Endothelial cell of umbilical vein (primary cell): ENCODE results near the gene EML6. TPM values are rescaled to one million over a fixed set of nuclear protein-coding genes. Genes with fewer than 3 reads are reported as not detected.

Experiments
- BruUV-seq: library from RNA; stranded (reverse); fragments of 400-500 nt; replicated peaks from 2 replicates; lab custom pipeline; 2021; lab: Mats Ljungman, UMichigan
- CTCF ChIA-PET: fragments of 300-600, 350-600 bp; sonication (Branson Sonifier 250); formaldehyde crosslinking; loops from one replicate; lab custom pipeline; 2021; ENCODE audit warnings: antibody characterized with exemption, inconsistent platforms; lab: Charles Lee
- POLR2A ChIA-PET: fragments of 300-600, 350-600 bp; sonication (Branson Sonifier 250); formaldehyde crosslinking; loops from one replicate; lab custom pipeline; 2021; ENCODE audit warnings: antibody characterized with exemption, inconsistent platforms; lab: Charles Lee
- DNase-seq: peaks from one replicate; pipeline ENCODE4 v3.0.0-alpha.2; 2011; ENCODE audit warnings: low read depth, low spot score
- FAIRE-seq: peaks from 2 replicates; lab custom pipeline; 2011; peaks lifted over from hg19 to GRCh38; lab: Jason Lieb, UNC
- H2AFZ ChIP-seq: 2 replicates; pipeline ENCODE4 v1.6.0; 2012; ENCODE audit warnings: low read depth, low read length, control low read depth, inconsistent platforms
- H3K27ac ChIP-seq: 2 replicates; pipeline ENCODE4 v1.5.1; 2011; ENCODE audit warnings: low read depth, mild to moderate bottlenecking, control low read depth, low read length, moderate library complexity; ENCODE audit not compliant: insufficient read depth
- H3K27me3 ChIP-seq, 2 experiments: 2 replicates each; pipeline versions ENCODE4 v1.6.0 to v1.6.1; 2011; ENCODE audit warnings: low read length in 2 of 2, mixed read lengths in 1 of 2; ENCODE audit not compliant: control insufficient read depth in 2 of 2, insufficient read depth in 2 of 2
- H3K36me3 ChIP-seq, 2 experiments: 2 replicates in 1 of 2; 3 replicates in 1 of 2; pipeline ENCODE4 v1.5.1; 2011; ENCODE audit warnings: low read length in 2 of 2, mild to moderate bottlenecking in 1 of 2, moderate library complexity in 1 of 2; ENCODE audit not compliant: control insufficient read depth in 2 of 2, insufficient read depth in 2 of 2; ENCODE audit errors: extremely low read depth in 1 of 2
- H3K4me1 ChIP-seq: 3 replicates; pipeline ENCODE4 v1.5.1; 2011; ENCODE audit warnings: mild to moderate bottlenecking, low read length; ENCODE audit not compliant: control insufficient read depth, insufficient read depth; ENCODE audit errors: extremely low read depth
- H3K4me2 ChIP-seq: 2 replicates; pipeline ENCODE4 v1.6.1; 2011; ENCODE audit warnings: low read length, control low read depth, mixed read lengths; ENCODE audit not compliant: insufficient read depth
- H3K4me3 ChIP-seq, 3 experiments: fragments of 200-600 bp in 1 of 3; sonication (generic), shearing (Covaris generic) in 1 of 3; replicated peaks in 1 of 3; 2 replicates each; pipeline ENCODE4 v1.5.1; 2011 to 2016; ENCODE audit warnings: control low read depth in 3 of 3, low read length in 3 of 3, mild to moderate bottlenecking in 2 of 3, inconsistent platforms in 1 of 3, low read depth in 1 of 3, moderate library complexity in 1 of 3; ENCODE audit not compliant: insufficient read depth in 1 of 3
- H3K79me2 ChIP-seq: 2 replicates; pipeline ENCODE4 v1.6.0; 2012; ENCODE audit warnings: low read length, inconsistent platforms; ENCODE audit not compliant: control insufficient read depth, insufficient read depth
- H3K9ac ChIP-seq: replicated peaks from 2 replicates; pipeline ENCODE3; 2011; ENCODE audit warnings: low read length, control low read depth; ENCODE audit not compliant: insufficient read depth; ENCODE audit errors: extremely low read depth
- H3K9me1 ChIP-seq: replicated peaks from 3 replicates; pipeline ENCODE4 v1.6.0; 2011; ENCODE audit warnings: mild to moderate bottlenecking, low read length; ENCODE audit not compliant: control insufficient read depth, insufficient read depth; ENCODE audit errors: extremely low read depth
- H3K9me3 ChIP-seq: replicated peaks from 2 replicates; pipeline ENCODE4 v1.5.1; 2012; ENCODE audit warnings: low read length, inconsistent platforms; ENCODE audit not compliant: control insufficient read depth, insufficient read depth
- H4K20me1 ChIP-seq: replicated peaks from 2 replicates; pipeline ENCODE3; 2011; ENCODE audit warnings: mild to moderate bottlenecking, low read length; ENCODE audit not compliant: control insufficient read depth, insufficient read depth; ENCODE audit errors: extremely low read depth
- GATA2 ChIP-seq: IDR thresholded peaks from 2 replicates; pipeline ENCODE4 v1.7.0; 2011; ENCODE audit warnings: low read depth, mild to moderate bottlenecking, moderate library complexity, mixed read lengths, low read length; ENCODE audit not compliant: insufficient read length, insufficient read depth
- MAX ChIP-seq: IDR thresholded peaks from 2 replicates; pipeline ENCODE4 v1.6.1; 2011; ENCODE audit not compliant: insufficient read depth, insufficient read length
- MYC ChIP-seq: IDR thresholded peaks from one replicate; pipeline ENCODE4 v1.6.1; 2011; ENCODE audit warnings: mild to moderate bottlenecking, low read depth, low read length
- POLR2A ChIP-seq: IDR thresholded peaks from 2 replicates; pipeline ENCODE4 v1.6.1; 2012; ENCODE audit warnings: low read depth, mild to moderate bottlenecking, control low read depth, low read length
- POLR2AphosphoS5 ChIP-seq: IDR thresholded peaks from 2 replicates; pipeline ENCODE4 v1.6.1; 2012; ENCODE audit warnings: low read depth, mild to moderate bottlenecking, control low read depth, low read length, moderate library complexity; ENCODE audit not compliant: insufficient read depth
- dilution Hi-C: fragments of 300-500 bp; cut with MboI; formaldehyde crosslinking; loops from one replicate; pipeline ENCODE4 v1.15.0; 2019; ENCODE audit warnings: low sequenced_read_pairs; ENCODE audit not compliant: extremely low pct_ligation_motif_present
- intact Hi-C: fragments of 100-400 bp; cut with micrococcal nuclease; formaldehyde crosslinking; loops from one replicate; pipeline ENCODE4 v1.10.0; 2022
- polyA plus RNA-seq, 4 experiments: library from polyadenylated mRNA; depleted of rRNA in 3 of 4; stranded (reverse) in 3 of 4; unstranded in 1 of 4; fragments of >200 nt; gene quantifications; 2 replicates each; pipeline versions ENCODE4 v1.2.1 to v1.2.3, GENCODE V29; 2011 to 2012; ENCODE audit warnings: missing spikeins in 1 of 4
- total RNA-seq: library from RNA; stranded (reverse); gene quantifications from 2 replicates; pipeline ENCODE4 v1.2.3, GENCODE V29; 2021
- TF ChIP-seq, protein P1 (sequence below), 2 donors: IDR thresholded peaks; 1 replicate in 1 of 2; 2 replicates in 1 of 2; pipeline ENCODE4 v1.5.1; 2011; ENCODE audit warnings: low read length in 2 of 2, mild to moderate bottlenecking in 2 of 2, moderate library complexity in 2 of 2, control low read depth in 1 of 2, inconsistent platforms in 1 of 2, low read depth in 1 of 2; ENCODE audit not compliant: insufficient read depth in 1 of 2; ENCODE audit errors: extremely low read depth in 1 of 2

Gene EML6
- total and polyA plus RNA-seq, 2 donors (not counting 3 experiments of a cell fraction or from before 2014, with no cell fraction given) = 0.79 to 2.1 TPM

GRCh38 chr2:54940723-54941122, 217.3 kb downstream of the EML6 start:
- TF ChIP-seq MYC (no peak), POLR2A (no peak), GATA2 (no peak), POLR2AphosphoS5 (no peak), MAX (no peak)
- no peak overlapping the region for H3K9ac ChIP-seq
- H3K27me3 ChIP-seq = peaks cover 3 to 8% of the 10 kb centered on the region in 2 experiments
- H4K20me1 ChIP-seq = no peaks in the 10 kb centered on the region
- no TSS peak for BruUV-seq
- H3K79me2 ChIP-seq = no peaks in the 10 kb centered on the region
- no peaks in the 10 kb centered on the region for H3K9me1 ChIP-seq
- dilution Hi-C loops (no loop called here), intact Hi-C loops (no loop called here)
- no peak overlapping the region for H3K4me3 ChIP-seq
- H3K9me3 ChIP-seq = no peaks in the 10 kb centered on the region
- DNase-seq (no peak), FAIRE-seq (no peak)
- H3K4me2 ChIP-seq = no peak overlapping the region
- H3K36me3 ChIP-seq = no peaks in the 10 kb centered on the region
- H2AFZ ChIP-seq = no peak overlapping the region
- CTCF ChIA-PET = interaction anchor here (1.1 kb wide), 2 partner anchors 13 to 16 kb away, joined by 3 read pairs; no protein-coding TSS in a partner anchor
- POLR2A ChIA-PET = no interaction called here
- H3K27ac ChIP-seq = no peak overlapping the region
- no peaks in the 10 kb centered on the region for H3K4me1 ChIP-seq

GRCh38 chr2:54941248-54941984, 218.0 kb downstream of the EML6 start:
- no TSS peak for BruUV-seq
- no peak overlapping the region for H3K9ac ChIP-seq
- no peaks in the 10 kb centered on the region for H3K79me2 ChIP-seq
- H3K9me1 ChIP-seq = no peaks in the 10 kb centered on the region
- TF ChIP-seq, protein P1, sequence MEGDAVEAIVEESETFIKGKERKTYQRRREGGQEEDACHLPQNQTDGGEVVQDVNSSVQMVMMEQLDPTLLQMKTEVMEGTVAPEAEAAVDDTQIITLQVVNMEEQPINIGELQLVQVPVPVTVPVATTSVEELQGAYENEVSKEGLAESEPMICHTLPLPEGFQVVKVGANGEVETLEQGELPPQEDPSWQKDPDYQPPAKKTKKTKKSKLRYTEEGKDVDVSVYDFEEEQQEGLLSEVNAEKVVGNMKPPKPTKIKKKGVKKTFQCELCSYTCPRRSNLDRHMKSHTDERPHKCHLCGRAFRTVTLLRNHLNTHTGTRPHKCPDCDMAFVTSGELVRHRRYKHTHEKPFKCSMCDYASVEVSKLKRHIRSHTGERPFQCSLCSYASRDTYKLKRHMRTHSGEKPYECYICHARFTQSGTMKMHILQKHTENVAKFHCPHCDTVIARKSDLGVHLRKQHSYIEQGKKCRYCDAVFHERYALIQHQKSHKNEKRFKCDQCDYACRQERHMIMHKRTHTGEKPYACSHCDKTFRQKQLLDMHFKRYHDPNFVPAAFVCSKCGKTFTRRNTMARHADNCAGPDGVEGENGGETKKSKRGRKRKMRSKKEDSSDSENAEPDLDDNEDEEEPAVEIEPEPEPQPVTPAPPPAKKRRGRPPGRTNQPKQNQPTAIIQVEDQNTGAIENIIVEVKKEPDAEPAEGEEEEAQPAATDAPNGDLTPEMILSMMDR (IDR thresholded peaks at IDR 0.05; ENCODE audit: extremely low read depth in 1 of 2, insufficient read depth in 1 of 2, low read depth in 1 of 2, low read length in 2 of 2) = no peak
- TF ChIP-seq GATA2 = no peak
- H3K4me2 ChIP-seq = no peak overlapping the region
- FAIRE-seq = no peak
- H3K36me3 ChIP-seq = no peaks in the 10 kb centered on the region
- POLR2A ChIA-PET = no interaction called here
- no peaks in the 10 kb centered on the region for H4K20me1 ChIP-seq
- no peaks in the 10 kb centered on the region for H3K4me1 ChIP-seq
- CTCF ChIA-PET = interaction anchor here (0.6 to 1.5 kb wide), 5 partner anchors 11 to 232 kb away, joined by 3 read pairs; no protein-coding TSS in a partner anchor
- peaks cover 3 to 8% of the 10 kb centered on the region in 2 experiments for H3K27me3 ChIP-seq
- H2AFZ ChIP-seq = no peak overlapping the region
- no peaks in the 10 kb centered on the region for H3K9me3 ChIP-seq
- dilution Hi-C loops (no loop called here), intact Hi-C loops (no loop called here)
- no peak for DNase-seq
- no peak overlapping the region for H3K4me3 ChIP-seq
- H3K27ac ChIP-seq = no peak overlapping the region
